ENCODE measurements around the gene PPM1F.
A peak's percentile ranks its signal among the peaks of the same experiment; 100 is the strongest.

The PPM1F gene

DNA sequence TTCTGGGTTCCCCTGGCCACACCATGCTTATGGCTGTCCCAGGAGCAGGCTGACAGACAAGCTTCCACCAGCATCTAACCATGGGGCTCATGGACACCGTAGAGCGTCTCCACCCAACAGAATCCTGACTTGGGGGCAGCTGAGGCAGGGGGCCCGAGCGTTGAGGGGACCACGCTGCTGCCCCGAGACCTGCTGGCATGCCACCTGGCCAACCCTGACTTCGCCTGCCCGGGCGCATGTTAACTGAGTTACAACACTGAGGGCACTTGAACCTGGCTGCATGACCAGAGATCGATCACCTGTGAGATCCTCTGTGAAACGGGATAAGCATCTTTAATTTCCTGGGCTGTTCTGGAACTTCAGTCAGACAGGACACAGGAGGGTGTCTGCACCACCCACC, 13.7 kb downstream of the PPM1F start:
- no peak for DNase-seq

DNA sequence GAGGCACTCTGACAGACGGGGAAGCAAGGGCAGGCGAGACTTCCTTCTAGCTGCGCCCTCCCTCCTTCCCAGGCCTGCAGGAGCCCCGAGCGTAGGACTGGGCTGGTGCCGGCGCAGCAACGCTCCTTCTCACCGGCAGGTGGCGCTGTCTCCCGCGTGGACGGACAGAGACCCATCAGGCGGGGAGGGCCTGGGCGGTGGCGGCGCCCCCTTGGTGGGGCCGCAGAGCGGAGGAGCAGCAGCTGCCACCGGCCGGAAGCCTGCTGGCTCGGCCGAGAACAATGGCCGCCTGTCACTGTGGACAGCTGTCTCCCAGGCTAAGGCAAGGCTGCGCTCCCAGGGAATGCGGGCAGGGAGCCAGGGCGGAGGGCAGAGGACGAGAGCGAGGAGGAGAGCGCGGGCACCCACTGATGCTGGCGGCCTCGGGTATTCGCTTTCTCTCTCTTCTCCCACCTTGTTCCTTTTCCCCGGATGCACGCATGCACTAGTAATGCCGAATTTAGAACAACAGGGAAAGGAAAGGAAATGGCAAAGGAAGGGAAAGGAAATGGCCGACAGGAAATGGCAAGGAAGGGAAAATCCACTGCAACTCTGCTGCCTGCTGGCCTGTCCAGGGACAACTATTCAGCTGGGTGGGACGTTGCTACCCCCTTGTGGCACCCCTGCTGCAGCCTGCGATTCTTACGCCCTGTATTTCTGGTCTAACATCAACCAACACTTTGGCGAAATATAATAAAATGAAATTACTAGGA, 14.4 kb downstream of the PPM1F start:
- DNase-seq = peak; percentile 30 to 61

DNA sequence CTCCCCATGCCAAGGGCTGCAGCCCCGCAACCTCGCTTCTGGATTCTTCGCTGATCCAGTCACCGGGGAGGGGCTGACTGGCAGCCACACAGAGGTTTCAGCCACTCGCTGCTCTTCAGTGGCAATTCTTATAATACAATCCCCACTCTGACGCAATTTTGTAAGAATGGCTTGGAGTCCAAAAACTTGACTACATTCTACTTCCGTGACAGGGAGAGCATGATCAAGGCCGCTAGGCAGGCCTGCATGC, 14.9 kb downstream of the PPM1F start:
- DNase-seq = no peak

DNA sequence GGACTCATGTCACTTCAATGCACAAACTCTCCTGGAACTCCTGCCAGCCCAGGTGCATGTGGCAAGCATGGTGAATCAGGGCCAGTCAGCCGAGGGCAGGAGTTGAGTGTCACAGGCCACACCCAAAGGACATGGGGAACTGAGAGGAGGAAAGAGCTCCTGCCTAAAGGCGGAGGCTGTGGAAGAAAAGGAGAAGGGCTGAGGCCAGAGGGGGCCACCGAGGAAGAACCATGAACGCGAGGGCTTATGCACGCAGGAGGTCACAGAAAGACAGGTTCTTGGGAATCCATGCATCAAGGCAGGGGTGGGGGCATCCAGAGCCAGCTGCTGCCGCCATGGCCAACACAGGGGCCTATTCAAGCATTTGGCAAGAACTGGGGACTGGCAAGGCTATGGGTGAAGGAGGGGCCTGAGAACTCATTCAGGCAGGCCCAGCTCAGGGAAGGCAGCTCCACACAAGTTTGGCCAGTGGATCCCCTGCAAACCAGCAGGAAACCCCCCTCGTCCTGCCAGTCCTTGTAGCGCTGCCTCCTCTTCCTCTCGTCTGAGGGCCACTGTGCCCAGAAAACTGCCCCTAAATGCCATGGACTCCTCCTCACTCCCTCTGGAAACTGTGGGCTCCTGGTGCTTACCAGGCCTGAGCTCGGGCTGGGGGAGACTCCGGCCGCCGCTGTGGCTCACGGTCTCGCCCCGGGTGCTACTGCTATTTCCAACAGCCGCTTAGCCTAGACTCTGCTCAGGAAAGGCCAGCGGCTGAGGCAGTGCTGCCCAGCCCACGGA, 15.4 kb downstream of the PPM1F start:
- DNase-seq = no peak

DNA sequence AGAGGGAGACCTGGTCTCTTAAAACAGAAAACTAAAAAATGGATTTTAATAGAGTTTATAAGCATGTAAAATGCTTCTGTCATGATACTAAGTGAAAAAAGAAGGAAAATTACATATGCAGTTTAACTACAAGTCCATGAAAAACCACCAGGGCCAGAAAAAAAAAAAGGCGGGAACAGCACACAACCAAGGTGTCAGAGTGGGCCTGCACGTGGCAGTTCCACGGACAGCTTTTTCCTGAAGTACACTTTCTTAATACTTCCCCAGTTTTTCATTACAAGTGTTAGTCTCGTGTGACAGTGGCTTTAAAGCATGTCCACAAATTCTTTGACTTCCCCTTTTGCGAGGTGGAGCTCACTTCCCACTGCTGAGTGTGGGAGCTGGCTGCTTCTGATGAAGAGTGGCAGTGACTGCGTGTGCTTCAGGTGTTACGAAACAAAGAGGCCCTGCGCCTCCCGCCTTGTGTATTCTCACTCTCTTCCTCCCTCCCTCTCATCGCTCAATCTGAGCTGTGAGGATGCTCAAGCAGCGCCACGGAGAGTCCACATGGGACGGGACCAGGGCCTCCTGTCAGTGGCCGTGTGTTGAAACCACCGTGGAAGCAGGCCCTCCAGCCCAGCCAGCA, 16.4 kb downstream of the PPM1F start:
- DNase-seq = no peak

DNA sequence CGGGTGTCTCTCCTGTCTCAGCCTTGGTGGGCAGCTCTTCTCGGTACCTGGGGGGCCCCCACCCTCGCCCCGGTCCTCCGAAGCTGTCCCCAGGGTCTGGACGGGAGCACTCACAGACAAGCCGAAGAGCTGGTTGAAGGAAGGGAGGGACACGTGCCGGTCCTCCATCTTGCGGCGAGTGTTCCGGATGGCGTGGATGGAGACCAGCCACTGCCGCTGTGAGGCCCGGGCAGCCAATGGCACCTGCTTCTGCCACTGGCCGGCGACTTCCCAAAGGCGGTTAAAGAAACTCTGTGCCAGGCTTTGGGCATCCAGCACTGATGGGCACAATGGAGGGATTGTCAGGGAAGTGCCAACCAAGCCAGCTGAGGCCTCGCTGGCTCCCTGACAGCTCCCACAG, 18.7 kb downstream of the PPM1F start:
- no peak for DNase-seq

DNA sequence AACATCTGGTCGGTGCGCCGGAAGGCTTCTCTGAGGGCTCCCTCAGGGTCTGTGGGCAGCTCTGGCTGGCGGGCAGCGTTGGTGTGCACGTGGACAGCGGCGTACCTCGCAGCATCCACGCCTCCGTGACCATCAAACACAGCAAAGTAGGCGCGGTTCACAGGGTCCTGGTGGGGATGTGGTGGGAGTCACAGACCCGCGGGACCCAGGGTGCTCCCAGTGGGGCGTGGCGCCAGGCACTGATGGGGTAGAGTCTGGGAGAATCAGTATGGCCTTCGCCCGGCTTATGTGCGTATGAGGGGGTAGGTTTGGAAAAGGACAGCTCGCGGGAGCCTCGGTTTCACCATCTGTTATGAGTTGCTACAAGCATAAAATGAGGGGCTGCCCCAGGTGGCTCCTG, 19.2 kb downstream of the PPM1F start:
- DNase-seq = no peak

DNA sequence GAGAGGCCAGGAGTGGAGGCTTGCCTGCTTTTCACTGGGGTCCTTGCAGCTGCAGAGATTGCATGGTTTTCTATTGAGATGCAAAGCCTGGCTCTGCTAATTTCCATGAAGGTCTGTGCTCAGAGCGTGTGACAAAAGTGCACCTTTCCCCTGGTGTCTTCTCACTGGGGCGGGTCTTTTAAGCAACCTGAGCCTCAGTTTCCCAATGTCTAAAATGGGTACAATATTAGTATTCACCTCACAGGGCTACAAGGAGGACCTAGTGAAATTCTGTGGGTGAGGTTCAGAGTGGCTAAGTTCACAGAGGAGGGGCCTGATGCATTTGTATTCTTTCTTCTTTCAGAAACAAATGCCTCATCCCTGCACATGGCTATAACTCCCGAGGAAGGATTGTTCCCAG, 20.3 kb downstream of the PPM1F start:
- DNase-seq = no peak

DNA sequence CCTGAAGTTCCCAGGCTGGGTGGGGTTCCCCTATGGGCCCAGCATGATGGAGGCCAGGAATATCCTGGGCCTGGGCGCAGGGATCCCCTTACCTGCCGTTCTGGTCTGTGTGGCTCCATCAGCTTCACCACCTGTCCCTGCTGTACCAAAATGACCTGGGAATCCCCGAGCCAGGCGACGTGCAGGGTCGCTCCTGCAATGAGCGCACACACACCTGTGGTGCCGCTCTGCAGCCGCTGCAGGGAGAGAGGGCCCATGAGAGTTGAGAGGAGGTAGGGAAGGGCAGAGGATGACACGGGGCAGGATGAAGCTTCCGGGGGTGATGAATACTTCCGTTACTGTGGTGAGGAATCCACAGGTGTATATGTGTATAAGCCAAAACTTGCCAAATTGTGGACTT, 21.6 kb downstream of the PPM1F start:
- DNase-seq = no peak

DNA sequence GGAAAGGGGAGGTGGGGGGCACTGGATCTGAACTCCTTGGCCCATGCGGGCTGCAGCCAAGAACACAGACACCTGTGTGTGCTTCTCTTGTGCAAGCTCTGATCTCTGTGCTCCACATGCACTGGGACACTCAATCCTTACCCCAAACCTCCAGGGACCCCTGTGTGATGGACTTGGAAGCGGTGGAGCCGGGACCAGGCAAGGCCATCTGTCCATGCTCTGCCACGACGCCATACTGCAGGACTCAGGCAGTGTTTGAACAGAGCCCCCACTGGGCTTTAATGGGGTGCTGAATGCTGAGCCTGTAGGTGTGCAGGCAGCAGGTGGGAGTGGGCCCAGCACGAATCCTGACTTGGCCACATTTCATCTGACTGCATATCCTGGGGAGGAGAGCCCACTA, 23.4 kb downstream of the PPM1F start:
- DNase-seq = no peak

DNA sequence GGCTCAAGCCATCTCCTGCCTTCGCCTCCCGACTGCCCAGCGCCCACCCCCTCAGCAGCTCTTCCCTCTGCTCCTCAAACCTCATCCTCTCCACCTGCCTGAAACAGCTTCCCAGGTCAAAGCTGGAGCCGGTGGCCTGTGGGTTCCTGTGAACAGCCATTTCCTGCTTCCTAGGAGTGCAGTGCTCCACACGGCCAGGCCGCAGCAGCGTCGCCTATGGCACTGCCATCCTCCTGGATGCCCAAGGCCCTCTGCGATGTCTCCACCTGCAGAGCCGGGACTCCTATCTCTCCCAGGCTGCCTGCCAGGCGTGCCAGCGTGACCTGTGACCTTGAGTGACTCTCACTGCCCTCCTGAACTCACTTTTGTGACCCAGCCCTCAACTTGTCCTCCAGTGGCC, 24.6 kb downstream of the PPM1F start:
- no peak for DNase-seq

DNA sequence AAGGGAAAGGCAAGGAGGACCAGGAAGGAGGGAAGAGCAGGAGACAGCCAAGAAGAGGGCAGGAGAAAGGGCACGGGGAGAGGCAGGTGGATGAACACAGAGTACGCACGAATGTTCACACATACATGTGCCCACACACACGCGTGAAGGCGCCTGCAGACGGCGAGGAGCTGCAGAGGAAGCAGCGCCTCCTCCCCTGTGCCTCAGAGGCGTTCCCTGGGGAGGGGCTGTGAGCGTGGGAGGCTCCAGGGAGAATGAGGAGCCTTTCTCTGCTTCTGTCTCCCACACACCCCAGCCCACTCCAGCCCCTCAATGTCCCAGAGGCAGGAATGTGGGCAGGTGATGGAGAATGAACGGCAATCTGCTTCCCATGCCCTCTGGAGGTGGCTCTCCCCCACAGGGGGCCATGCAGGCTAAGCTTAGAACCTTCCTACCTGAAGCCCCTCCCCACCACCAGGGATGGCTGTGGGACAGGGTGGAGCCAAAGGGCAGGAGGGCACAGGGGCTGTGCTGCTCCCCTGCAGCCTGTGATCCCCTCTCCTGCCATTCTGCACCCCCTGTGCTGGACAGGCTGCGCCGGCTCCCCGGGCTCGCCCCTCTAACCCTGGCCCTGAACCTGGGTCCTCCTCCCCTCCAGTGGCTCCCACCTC, 25.3 kb downstream of the PPM1F start:
- DNase-seq = no peak

DNA sequence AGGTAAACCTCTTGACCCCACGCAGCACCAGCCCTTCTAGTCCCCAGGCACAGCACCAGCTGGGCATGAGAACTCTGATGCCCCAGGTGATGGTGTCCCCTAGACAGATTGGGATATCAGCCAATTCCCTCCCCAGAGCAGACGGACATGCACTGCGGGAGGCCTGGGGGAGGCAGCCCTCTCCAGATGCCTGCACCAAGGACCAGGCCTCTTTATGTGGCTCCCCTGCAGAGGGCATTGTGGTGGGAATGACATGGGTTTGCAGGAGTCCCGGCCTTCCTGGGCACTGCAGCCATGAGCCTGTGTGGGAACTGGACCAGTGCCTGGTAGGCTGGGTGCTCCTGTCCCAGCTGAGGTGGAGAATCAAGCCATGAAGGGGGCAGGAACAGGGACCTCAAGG, 25.9 kb downstream of the PPM1F start:
- no peak for DNase-seq

DNA sequence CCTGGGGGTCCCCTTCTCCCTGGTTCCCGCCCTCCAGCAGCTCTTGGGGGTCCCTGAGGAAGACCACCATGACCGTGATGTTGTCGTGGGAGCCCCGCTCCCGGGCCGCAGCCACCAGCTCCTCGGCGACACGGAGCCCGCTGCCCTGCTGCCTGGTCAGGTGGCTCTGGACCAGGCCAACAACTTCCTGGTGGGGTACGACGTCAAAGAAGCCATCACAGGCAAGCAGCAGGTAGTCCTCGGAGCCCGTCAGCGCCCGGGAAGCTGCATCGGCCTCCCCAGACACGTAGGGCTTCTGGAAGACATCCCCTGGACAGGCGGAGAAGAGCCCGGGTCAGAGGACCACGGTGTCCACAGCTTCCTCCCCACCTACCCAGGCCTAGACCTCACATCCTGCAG, 29.5 kb downstream of the PPM1F start:
- no peak for DNase-seq

DNA sequence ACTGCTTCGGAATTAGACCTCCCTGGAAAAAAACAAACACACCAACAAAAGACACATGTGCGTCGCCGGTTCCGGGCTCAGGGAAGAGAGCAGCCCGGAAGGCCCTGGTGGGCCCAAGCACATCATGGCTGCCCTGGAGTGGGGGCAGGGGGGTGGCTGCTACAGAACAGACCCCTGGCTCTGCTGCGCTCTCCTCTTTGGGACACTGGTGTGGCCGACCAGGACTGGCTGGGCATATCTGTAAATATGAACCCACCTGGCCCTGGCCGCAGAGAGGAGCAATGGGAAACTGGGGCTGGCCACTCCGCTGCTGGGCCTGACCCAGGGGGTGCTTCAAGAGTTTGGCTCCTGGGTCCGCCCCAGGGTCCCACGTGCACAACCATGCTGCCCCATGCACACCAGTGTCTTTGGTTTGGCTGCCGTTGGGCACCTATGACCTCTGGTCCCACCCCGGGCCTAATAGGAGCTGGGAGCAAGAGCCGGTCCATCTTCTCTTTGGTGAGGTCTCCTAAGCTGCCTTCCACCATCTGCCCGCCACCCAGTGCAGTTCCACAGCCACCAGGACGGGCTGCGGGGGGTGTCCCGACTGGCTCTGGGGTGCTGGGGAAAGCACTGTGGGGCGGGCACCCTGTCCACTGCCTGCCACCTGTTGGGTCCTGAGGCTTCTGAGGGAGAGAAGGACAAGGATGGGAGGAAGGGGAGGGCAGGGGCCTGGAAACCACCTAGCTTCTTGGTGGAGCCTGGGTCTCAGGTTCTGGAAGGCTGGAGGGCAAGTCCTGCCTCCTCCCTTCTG, 30.1 kb downstream of the PPM1F start:
- DNase-seq = no peak

DNA sequence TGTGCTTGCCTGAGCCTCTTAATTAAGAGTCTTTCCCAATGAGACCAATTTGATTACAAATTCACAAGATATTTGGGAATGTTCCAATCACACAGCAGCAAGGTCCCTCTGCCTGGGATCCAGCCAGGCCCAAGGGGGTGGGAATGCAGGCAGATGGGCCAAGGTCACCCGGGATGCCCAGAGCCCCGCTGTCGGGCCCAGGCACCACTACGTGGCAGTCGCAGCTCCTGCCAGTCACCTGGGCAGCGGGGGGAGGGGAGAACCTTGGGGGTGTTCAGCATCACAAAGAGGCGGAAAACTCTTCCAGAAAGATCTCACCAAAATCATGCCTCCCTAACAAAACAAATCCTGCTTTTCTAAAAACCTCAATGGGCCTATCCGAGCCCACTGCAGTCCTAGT, 30.9 kb downstream of the PPM1F start:
- no peak for DNase-seq

DNA sequence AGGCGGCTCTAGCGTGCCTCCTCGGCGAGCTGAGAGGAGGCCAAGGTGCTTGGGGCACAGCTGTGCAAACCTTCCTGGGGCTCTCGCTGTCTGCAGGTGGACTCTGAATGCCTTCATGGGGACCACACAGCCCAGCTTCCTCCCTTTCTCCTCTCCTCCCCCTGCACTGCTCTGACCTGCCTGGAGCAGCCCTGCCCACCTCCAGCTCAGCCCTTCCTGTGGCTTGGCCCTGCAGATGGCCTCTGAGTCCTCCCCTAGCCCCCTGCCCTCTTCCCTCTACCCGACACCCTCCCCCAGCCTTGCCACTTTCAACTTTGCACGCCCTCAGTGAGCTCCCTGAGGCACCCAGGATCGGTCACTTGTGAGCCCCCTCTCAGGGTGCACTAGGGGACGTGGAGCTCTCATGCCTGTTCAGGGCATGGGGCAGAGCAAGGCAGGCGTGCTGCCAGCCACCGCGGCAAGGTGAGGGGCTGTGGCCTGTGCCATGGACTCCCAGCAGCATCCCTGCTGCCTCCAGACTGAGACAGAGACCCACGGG, 31.4 kb downstream of the PPM1F start:
- no peak for DNase-seq

DNA sequence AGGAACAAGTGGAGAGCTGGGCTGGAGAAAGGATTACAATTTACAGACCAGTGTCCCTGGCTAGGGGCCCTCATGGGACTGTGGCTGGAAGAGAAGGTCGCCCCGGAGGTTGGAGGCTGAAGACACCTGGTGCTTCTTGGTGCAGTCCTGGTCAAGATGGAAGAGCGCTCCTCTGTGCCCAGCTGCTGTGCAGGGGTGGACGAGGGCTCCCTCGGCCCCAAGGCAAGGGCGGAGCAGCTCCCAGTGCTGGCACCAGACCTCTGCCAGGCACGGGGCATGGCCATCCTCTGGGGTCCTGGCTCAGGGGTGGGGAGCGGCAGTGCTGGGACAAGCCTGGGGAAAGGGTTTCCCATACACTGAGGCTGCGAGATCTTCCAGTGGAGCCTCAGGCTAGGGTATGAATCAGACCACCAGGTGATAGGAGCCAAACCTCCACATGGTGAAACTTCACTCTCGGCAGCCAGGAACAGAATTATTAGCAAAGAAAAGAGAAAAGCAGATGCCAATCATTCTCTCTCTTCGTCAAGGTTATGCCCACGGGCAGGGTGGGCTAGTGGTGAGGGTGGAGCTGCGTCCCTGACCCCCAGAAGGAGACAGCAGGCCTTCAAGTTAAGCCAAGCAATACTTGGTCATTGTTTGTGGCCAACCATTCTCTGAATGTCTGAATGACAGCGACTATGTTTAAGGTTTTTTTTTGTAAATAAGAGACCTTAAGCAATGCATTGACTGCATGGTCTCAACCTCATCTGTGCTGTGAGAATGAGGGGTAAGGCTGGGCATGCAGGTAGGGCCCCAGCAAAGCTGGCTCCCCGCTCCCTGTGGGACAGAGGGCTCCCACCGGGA, 32.1 kb downstream of the PPM1F start:
- no peak for DNase-seq

DNA sequence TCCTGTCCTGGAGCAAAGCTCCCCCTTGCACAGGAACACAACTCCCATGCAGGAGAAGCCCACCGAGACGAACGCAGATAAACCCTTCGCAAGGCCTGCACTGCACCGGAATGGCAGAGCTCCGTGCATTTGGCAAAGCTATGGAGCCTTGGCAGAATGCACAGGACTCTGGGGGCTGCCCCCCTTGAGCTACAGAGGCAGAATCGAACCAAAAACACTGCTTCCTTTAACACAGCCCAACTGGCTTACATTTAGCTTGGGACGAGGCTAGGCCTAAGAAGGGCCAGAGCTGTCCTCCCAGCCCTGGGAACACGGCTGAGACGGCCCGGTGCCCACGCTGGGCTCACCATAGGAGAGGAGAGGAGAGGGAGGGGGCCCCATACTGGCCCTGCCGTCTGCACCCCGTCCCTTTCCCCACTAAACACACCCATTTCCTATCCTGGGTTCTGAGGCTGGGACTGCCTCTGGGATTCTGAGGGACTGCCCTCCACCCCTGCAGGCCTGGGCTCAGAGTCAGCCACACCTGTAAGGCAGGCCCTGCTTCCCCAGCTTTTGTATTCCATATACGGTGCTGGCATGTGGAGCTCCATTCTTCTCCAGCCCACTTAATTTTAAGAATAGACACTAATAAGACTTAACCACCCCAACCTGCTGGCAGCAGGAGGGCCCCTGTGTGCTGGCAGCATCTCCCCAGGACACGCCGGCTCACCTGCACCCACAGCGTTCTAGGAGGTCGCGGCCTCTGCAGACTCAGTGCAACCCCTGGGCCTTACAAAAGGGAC, 32.9 kb downstream of the PPM1F start:
- DNase-seq = no peak

DNA sequence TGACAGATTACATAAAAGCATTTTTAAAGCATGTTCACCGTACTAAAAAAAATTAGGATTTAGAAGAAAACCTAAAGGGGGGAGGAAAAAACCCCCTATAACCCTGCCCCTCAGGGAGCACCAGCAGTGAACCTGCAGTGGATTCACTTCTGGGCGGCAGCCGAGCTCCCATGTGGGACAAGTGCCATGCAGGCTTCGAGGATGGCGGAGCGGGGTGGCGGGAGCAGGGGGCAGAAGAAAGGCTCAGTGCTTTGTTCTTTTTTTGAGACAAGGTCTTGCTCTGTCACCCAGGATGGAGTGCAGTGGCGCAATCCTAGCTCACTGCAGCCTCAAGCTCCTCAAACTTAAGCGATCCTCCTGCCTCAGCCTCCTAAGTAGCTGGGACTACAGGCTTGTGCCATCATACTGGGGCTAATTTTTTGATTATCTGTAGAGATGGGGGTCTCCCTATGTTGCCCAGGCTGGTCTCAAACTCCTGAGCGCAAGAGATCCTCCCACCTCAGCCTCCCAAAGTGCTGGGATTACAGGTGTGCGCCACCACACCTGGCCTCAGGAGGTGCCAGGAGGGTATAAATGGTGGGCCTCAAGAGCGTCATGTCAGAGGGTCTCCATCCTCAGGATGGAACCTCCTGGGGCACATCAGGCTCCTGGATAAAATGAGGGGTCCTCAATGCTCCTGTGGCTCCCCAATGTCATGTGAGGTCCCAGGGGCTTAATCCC, 34.0 kb downstream of the PPM1F start:
- DNase-seq = no peak

DNA sequence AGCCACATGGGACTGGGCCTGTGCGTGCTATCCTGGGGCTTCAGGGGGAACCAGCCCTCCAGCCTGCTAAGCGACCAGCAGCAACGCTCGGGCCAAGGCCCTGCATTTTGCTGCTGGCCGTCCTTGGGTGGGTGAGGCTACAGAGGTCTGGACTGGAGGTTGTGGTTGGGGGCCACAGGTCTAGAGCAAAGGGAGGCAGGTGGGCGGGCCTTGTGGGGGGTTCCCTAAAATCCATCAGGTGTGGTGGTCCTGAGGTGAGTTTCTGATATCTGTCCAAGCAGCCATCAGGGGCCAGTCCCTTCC, 34.7 kb downstream of the PPM1F start:
- no peak for DNase-seq

Data from NCI-H187 (cell line).